Adrenal gland (tissue), 12 donors: Measurements from ENCODE around the gene RNF144B. TPM values are rescaled to one million over a fixed set of nuclear protein-coding genes. Genes with fewer than 3 reads are reported as not detected.

Experiments
- DNase-seq, 7 donors: peaks; one replicate each; pipeline ENCODE4 v3.0.0-alpha.2; 2019 to 2020
- H3K27ac ChIP-seq, 5 donors: fragments of 200-600 bp; sonication (generic) in 4 of 5; 1 replicate in 3 of 5; 2 replicates in 2 of 5; pipeline versions ENCODE4 v1.5.1 to v1.8.0; 2016 to 2020; ENCODE audit warnings: mild to moderate bottlenecking in 1 of 5
- H3K27me3 ChIP-seq: fragments of 200-600 bp; 2 replicates; pipeline ENCODE4 v1.8.0; 2021
- H3K36me3 ChIP-seq, 2 donors: fragments of 200-600 bp; replicated peaks in 1 of 2; 1 replicate in 1 of 2; 2 replicates in 1 of 2; pipeline versions ENCODE4 v1.5.1 to v1.8.0; 2018 to 2022
- H3K4me1 ChIP-seq, 2 donors: fragments of 200-600 bp; replicated peaks in 1 of 2; 1 replicate in 1 of 2; 2 replicates in 1 of 2; pipeline versions ENCODE4 v1.5.1 to v1.8.0; 2018 to 2021
- H3K4me3 ChIP-seq, 4 donors: fragments of 200-600 bp; sonication (generic) in 3 of 4; one replicate each; pipeline ENCODE4 v1.5.1; 2016 to 2018
- H3K9me3 ChIP-seq, 3 donors: fragments of 200-600 bp; sonication (generic) in 1 of 3; replicated peaks in 1 of 3; 1 replicate in 2 of 3; 2 replicates in 1 of 3; pipeline versions ENCODE4 v1.5.1 to v1.8.0; 2016 to 2021
- CTCF ChIP-seq, 6 experiments: fragments of 450-650 bp in 4 of 6; fragments of 200-600 bp in 2 of 6; sonication (generic) in 1 of 6; IDR thresholded peaks; 1 replicate in 5 of 6; 2 replicates in 1 of 6; pipeline versions ENCODE4 v1.5.1 to v1.8.0; 2016 to 2021; ENCODE audit warnings: antibody characterized with exemption in 6 of 6, mild to moderate bottlenecking in 2 of 6, moderate library complexity in 1 of 6
- POLR2A ChIP-seq, 2 donors: fragments of 450-650 bp; IDR thresholded peaks; one replicate each; pipeline ENCODE4 v1.6.1; 2017; ENCODE audit warnings: antibody characterized with exemption in 2 of 2, mild to moderate bottlenecking in 2 of 2, moderate library complexity in 1 of 2
- WGBS, 4 donors: extraction: QIAGEN DNeasy Blood & Tissue Kit in 2 of 4; methylation state at CpG; one replicate each; pipeline versions ENCODE4 v1.1.5 to v1.1.7; 2013 to 2017; 5-methylcytosine and 5-hydroxymethylcytosine counted together
- intact Hi-C, 2 donors: fragments of 100-400 bp; cut with DNase I; formaldehyde crosslinking; loops; one replicate each; pipeline versions ENCODE4 v1.14.1 to v1.15.0; 2022 to 2023
- polyA plus RNA-seq, 3 donors: library from polyadenylated mRNA; stranded (reverse); fragments of 200-250 nt in 2 of 3; fragments of 350-450 nt in 1 of 3; fragmentation: Illumina TruSeq in 1 of 3; extraction: RNeasy Lipid Tissue Mini Kit (QIAGEN cat#74804) in 1 of 3; gene quantifications; one replicate each; pipeline ENCODE4 v1.2.3, GENCODE V29; 2013 to 2014
- total RNA-seq, 9 donors: library from RNA; depleted of rRNA in 4 of 9; stranded (reverse); fragments of >200 nt in 4 of 9; fragments of 120-200 nt in 1 of 9; fragmentation: NEBNext Ultra II Directional in 1 of 9; extraction: Animal tissue kit (Norgen Biotek cat#: 25700) in 1 of 9; gene quantifications; one replicate each; pipeline versions ENCODE4 v1.1.0 to v1.2.4, GENCODE V29; 2013 to 2023
- donor health status: healthy with polysubstance abuse.
- donor health status: Bipolar disorder and iron deficiency.
- donor health status: DM: yes; HTN: yes; CAD: no.
- donor health status: DM: no; HTN: no; CAD: no.
- donor health status: DM: no; HTN: no; CAD: no.
- donor health status: DM: yes; HTN: yes; CAD: no.

Gene RNF144B
- total and polyA plus RNA-seq, 12 donors: 1.9 to 11.0 (median 7.4) TPM

DNA sequence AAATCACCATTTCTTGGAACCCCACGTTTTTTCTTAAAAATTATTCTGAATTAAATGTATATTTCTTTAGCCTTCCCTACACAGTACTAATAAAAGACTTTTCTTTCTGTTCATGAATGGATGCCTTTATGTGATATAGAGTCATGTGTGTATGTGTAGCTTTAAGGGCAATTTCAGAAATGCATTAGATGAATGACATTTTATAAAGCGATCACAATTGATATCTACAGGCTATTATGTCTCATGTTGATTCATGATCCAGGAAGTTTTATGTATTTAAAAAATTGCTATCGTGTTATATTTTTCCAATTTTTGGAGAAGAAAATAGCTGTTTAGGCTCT is 81.3 kb downstream of the RNF144B start:
- Histone ChIP-seq H3K36me3 (no peaks in the 10 kb centered on the region), H3K27me3 (no peaks in the 10 kb centered on the region), H3K4me1 (no peaks in the 10 kb centered on the region), H3K4me3 (no peak overlapping the region), H3K9me3 (no peaks in the 10 kb centered on the region), H3K27ac (no peak overlapping the region)
- 73 to 78% (median 76%) methylated on average over 3 of the region's 3 CpGs for WGBS, 4 donors
- DNase-seq: no peak
- TF ChIP-seq CTCF (IDR thresholded peaks at IDR 0.05): no peak
- TF ChIP-seq POLR2A (IDR thresholded peaks at IDR 0.05): no peak
- intact Hi-C loops: no loop called here

- Histone ChIP-seq H3K9me3 (no peaks in the 10 kb centered on the region), H3K4me3 (no peak overlapping the region), H3K27me3 (no peaks in the 10 kb centered on the region), H3K4me1 (no peaks in the 10 kb centered on the region), H3K36me3 (no peaks in the 10 kb centered on the region), H3K27ac (no peak overlapping the region)
- intact Hi-C loops: no loop called here
- 51 to 61% (median 57%) methylated on average over 3 of the region's 3 CpGs for WGBS, 4 donors
- TF ChIP-seq POLR2A (IDR thresholded peaks at IDR 0.05): no peak
- no peak for TF ChIP-seq CTCF (IDR thresholded peaks at IDR 0.05)
- DNase-seq: no peak
Measured at GRCh38 chr6:18469536-18469935, 82.4 kb downstream of the RNF144B start.

GRCh38 chr6:18471232-18471964 is 84.2 kb downstream of the RNF144B start:
- Histone ChIP-seq H3K27ac (no peak overlapping the region), H3K9me3 (no peaks in the 10 kb centered on the region), H3K36me3 (no peaks in the 10 kb centered on the region), H3K27me3 (no peaks in the 10 kb centered on the region), H3K4me3 (no peak overlapping the region), H3K4me1 (no peaks in the 10 kb centered on the region)
- TF ChIP-seq POLR2A (IDR thresholded peaks at IDR 0.05) (no peak), CTCF (IDR thresholded peaks at IDR 0.05) (no peak)
- intact Hi-C loops: no loop called here
- no peak for DNase-seq
- 73 to 82% (median 77%) methylated on average over 11 to 15 of the region's 15 CpGs for whole genome bisulfite sequencing, 4 donors

DNA sequence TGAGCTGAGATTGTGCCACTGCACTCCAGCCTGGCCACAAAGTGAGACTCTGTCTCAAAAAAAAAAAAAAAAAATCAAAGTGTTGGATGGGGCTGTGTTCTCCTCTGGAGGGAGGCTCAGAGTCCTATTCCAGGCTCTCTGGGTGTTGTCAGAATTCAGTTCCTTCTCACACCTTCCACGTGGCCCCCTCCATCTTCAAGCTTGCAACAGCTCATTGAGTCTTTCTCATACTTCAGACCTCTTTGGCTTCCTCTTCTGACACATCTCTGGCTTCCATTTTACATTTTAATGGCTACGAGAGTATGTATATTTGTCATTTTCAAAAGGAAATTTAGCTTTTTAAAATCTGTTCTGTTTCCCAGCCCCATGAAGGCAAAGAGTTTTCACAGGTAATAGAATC is 85.8 kb downstream of the RNF144B start:
- H3K27ac ChIP-seq: no peak overlapping the region
- intact Hi-C loops: no loop called here
- H3K36me3 ChIP-seq: no peaks in the 10 kb centered on the region
- H3K4me1 ChIP-seq: peaks cover 0 to 8% of the 10 kb centered on the region in 2 donors
- no peaks in the 10 kb centered on the region for H3K9me3 ChIP-seq
- 62 to 73% (median 65%) methylated on average over 2 of the region's 2 CpGs for WGBS, 4 donors
- no peak overlapping the region for H3K4me3 ChIP-seq
- DNase-seq: no peak
- no peaks in the 10 kb centered on the region for H3K27me3 ChIP-seq
- TF ChIP-seq CTCF (IDR thresholded peaks at IDR 0.05) (no peak), POLR2A (IDR thresholded peaks at IDR 0.05) (no peak)
